PFSK-1 (cell line): ENCODE data around the gene RGS19.
A peak's percentile ranks its signal among the peaks of the same experiment; 100 is the strongest.

Experiments
- FOXP2 ChIP-seq: optimal IDR thresholded peaks from 2 replicates; pipeline ENCODE3; 2011; ENCODE audit warnings: borderline replicate concordance, control low read depth, inconsistent platforms; ENCODE audit not compliant: insufficient read depth; ENCODE audit errors: extremely low read length, extremely low read depth
- POLR2AphosphoS5 ChIP-seq: IDR thresholded peaks from 2 replicates; pipeline ENCODE4 v1.6.1; 2012; ENCODE audit warnings: low read depth, mild to moderate bottlenecking, control low read depth, low read length, moderate library complexity
- SIN3A ChIP-seq: IDR thresholded peaks from 2 replicates; pipeline ENCODE4 v1.6.1; 2012; ENCODE audit warnings: mild to moderate bottlenecking, low read length, moderate library complexity, borderline replicate concordance; ENCODE audit not compliant: insufficient read depth
- TAF1 ChIP-seq: IDR thresholded peaks from 2 replicates; pipeline ENCODE4 v1.6.1; 2012; ENCODE audit warnings: low read length, control low read depth, borderline replicate concordance; ENCODE audit not compliant: insufficient read depth
- TF ChIP-seq, protein P1 (sequence below), 2 experiments: IDR thresholded peaks; 2 replicates each; pipeline versions ENCODE4 v1.6.1 to v1.8.0; 2011 to 2012; ENCODE audit warnings: low read depth in 2 of 2, low read length in 2 of 2, control low read depth in 1 of 2, inconsistent platforms in 1 of 2, mild to moderate bottlenecking in 1 of 2, moderate library complexity in 1 of 2; ENCODE audit not compliant: insufficient read depth in 1 of 2

The RGS19 gene

DNA sequence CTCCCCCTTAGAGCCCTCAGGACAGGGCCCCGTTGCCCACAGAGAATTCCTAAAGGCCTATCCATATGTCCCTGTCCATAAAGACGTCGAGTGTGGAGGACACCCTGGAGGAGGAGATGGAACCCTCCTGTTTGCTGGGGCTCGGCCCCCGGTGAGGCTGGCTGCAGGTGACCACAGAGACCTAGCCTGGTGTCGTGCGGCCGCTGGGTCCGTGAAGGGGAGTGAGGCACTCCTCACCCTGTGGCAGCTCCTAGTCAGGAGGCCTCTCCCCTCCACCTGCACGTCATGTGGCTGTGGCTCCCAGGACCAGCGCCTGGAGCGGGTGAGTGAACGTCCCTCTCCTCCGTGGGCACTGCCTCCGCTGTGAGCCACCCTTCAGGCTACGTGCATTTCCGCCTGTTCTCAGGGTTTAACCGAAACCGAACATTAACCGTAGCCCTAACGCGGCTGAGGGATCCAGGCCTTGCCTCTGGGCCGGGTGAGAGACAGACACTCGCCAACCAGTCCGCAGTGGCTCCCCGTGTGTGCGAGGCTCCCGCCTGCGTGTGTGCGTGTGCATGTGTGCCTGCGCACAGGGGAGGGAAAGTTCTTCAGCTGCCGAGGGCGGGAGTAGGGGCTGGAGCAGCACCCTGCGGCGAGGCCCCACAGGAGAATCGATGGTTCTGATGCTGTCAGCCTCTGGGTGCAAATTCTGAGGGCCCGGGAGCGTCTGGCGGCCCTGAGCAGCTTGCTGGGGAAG, 22.3 kb downstream of the RGS19 start:
- TF ChIP-seq SIN3A (no peak), TAF1 (no peak)

DNA sequence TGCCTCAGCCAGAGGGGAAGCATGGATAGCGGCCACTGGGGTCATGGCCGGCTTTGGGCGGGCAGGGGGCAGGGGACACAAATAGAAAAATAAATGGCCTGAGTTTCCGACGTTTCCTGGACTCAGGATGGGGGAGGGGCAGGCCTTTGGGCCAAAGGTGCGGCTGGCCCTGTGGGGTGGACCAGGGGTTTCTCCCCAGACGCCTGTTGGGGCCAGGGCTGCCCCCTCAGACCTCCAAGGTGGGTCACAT, 22.8 kb downstream of the RGS19 start:
- TF ChIP-seq FOXP2 (no peak), SIN3A (no peak), TAF1 (no peak), POLR2AphosphoS5 (no peak)
- TF ChIP-seq, protein P1, sequence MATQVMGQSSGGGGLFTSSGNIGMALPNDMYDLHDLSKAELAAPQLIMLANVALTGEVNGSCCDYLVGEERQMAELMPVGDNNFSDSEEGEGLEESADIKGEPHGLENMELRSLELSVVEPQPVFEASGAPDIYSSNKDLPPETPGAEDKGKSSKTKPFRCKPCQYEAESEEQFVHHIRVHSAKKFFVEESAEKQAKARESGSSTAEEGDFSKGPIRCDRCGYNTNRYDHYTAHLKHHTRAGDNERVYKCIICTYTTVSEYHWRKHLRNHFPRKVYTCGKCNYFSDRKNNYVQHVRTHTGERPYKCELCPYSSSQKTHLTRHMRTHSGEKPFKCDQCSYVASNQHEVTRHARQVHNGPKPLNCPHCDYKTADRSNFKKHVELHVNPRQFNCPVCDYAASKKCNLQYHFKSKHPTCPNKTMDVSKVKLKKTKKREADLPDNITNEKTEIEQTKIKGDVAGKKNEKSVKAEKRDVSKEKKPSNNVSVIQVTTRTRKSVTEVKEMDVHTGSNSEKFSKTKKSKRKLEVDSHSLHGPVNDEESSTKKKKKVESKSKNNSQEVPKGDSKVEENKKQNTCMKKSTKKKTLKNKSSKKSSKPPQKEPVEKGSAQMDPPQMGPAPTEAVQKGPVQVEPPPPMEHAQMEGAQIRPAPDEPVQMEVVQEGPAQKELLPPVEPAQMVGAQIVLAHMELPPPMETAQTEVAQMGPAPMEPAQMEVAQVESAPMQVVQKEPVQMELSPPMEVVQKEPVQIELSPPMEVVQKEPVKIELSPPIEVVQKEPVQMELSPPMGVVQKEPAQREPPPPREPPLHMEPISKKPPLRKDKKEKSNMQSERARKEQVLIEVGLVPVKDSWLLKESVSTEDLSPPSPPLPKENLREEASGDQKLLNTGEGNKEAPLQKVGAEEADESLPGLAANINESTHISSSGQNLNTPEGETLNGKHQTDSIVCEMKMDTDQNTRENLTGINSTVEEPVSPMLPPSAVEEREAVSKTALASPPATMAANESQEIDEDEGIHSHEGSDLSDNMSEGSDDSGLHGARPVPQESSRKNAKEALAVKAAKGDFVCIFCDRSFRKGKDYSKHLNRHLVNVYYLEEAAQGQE (IDR thresholded peaks at IDR 0.05; ENCODE audit: insufficient read depth in 1 of 2, low read depth in 2 of 2, low read length in 2 of 2): no peak

GRCh38 chr20:64055893-64056638, 23.3 kb downstream of the RGS19 start:
- no peak for TF ChIP-seq POLR2AphosphoS5
- no peak for TF ChIP-seq TAF1
- no peak for TF ChIP-seq FOXP2
- TF ChIP-seq SIN3A: no peak
- TF ChIP-seq, protein P1 (IDR thresholded peaks at IDR 0.05; ENCODE audit: insufficient read depth in 1 of 2, low read depth in 2 of 2, low read length in 2 of 2): no peak

- no peak for TF ChIP-seq TAF1
- TF ChIP-seq, protein P1 (IDR thresholded peaks at IDR 0.05; ENCODE audit: insufficient read depth in 1 of 2, low read depth in 2 of 2, low read length in 2 of 2): no peak
- TF ChIP-seq FOXP2: no peak
- TF ChIP-seq POLR2AphosphoS5: no peak
- no peak for TF ChIP-seq SIN3A
Observed at GRCh38 chr20:64055396-64055892, 23.9 kb downstream of the RGS19 start.

GRCh38 chr20:64053841-64054661, 25.3 kb downstream of the RGS19 start:
- TF ChIP-seq SIN3A (no peak), FOXP2 (peak; percentile 37), POLR2AphosphoS5 (peak; percentile 63), TAF1 (no peak)
- TF ChIP-seq, protein P1 (IDR thresholded peaks at IDR 0.05; ENCODE audit: insufficient read depth in 1 of 2, low read depth in 2 of 2, low read length in 2 of 2): 0 out of 4 replicates have a peak, but pooled peaks of 1 of the 2 experiments have one; percentile 29
